Non-pigmented ciliary epithelial cell (primary cell): ENCODE measurements around the gene TBC1D1.

Source experiments
- DNase-seq: peaks from one replicate; pipeline ENCODE4 v3.0.0-alpha.2; 2010; ENCODE audit warnings: low read depth

TBC1D1 gene

GRCh38 chr4:38082424-38083385 lies 191.8 kb downstream of the TBC1D1 start:
- no peak for DNase-seq

- DNase-seq = no peak
Observed at GRCh38 chr4:38084877-38085711, 194.2 kb downstream of the TBC1D1 start.

- DNase-seq = no peak
Observed at GRCh38 chr4:38085751-38086150, 194.9 kb downstream of the TBC1D1 start.

DNA sequence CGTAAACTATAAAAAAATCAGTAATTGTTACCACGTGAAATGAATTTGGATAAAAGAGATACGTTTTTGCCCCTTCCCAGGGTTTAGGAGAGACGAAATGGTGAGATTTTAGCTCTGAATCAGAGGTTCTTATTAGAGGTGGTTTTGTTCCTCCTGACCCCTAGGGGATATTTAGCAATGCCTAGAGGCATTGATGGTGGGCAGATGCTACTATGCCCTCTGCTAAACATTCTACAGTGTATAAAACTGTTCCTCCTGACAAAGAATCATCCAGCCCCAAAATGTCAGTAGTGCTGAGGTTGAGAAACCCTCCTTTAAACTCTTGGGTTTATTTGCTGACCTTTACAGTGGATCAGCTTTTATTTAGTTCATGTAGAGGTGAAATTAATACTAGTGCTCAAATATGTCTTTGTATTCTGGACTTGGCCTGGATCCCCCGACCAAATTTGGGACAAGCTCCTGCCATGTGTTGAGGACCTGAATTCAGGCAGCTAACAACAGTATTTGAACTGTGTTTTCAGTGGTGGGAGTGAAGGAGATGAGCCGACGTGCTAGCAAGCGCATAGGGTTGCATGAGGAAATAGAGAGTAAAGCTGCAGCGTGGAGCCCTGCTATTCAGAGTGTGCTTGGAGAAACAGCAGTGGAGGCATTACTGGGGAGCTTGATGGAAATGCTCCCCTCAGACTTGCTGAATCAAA lies 195.4 kb downstream of the TBC1D1 start:
- no peak for DNase-seq

GRCh38 chr4:38086849-38087226 lies 196.0 kb downstream of the TBC1D1 start:
- no peak for DNase-seq

GRCh38 chr4:38088321-38088720 lies 197.4 kb downstream of the TBC1D1 start:
- DNase-seq = no peak

DNA sequence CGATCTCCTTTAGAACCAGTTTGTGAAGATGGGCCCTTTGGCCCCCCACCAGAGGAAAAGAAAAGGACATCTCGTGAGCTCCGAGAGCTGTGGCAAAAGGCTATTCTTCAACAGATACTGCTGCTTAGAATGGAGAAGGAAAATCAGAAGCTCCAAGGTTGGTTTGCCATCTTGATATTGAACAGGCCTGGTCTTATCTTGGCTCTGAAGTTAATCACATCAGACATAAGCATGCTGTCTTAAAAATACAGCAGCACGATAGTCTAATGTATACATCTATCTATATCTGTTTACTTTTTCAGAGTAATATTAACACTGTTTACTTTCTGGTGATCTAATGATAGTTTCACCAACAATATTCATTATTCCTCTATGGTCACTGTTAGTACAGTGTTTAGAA lies 199.1 kb downstream of the TBC1D1 start:
- DNase-seq = no peak

DNA sequence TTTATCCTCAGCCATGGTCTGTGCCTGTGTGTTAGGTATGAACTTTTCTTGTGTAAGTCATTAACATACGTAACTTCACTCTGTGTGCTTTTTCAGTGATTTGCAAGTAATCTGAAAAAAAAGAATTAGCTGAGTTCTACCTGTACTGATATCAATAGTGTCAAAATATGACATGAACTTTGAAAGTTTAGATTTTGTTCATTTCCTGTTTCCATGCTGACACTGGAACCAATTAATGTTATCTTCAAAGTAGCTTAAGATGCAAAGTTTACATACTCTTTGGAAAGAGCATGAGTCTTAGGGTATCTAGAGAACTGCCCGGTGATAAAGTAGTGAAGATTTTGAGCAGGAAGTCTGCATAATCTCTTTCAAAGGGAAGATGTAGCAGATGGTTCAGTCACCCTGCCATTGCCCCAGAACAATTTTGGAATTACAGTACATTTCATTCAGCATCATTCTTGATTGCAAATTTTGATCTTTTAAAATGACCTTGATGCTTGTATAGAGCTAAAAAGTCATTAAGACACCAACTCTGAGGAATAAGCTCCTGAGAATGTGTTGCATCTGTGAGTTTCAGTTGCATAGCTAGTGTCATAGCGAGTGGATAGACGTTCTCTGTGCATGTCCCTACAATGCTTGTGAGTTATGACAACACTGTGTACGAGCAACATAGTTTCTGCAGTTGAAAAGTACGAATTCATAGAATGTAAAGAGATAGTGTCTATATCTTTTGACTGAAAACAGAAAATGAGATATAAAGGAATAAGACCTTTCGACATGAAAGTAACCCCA lies 199.8 kb downstream of the TBC1D1 start:
- DNase-seq = no peak

DNA sequence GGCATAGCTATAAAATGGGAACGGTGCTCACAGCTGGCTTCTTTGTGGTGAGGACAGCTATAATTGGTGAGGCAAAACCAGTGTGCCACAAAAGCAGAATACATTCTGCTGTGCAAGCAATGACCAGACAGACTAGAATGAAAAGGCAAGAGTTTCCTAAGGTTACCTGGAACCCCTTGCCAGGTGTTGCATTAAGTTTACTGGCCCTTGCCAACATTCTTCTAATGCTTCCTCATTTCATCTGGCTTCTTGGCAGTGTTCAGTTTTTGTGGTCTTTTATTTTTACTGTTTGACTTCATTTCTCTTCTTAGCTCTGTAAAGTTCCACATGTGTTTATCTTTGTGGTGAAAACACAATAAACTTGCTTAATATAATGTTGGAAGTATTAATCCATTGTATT lies 200.8 kb downstream of the TBC1D1 start:
- no peak for DNase-seq

DNA sequence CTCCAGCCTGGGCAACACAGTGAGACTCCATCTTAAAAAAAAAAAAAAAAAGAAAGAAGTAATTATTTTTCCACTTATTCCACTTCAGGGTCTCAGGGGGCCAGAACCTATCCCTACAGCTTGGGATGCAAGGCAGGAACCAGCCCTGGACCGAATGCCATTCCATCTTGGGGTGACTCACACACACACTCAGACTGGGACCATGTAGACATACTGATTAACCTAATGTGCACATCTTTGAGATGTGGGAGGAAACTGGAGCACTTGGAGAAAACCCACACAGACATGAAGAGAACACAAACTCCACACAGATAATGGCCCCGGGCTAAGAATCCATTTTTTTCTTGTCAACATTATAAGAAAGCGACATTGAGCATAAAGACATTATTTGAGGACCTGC lies 201.8 kb downstream of the TBC1D1 start:
- DNase-seq = no peak

GRCh38 chr4:38094419-38094818 lies 203.5 kb downstream of the TBC1D1 start:
- no peak for DNase-seq

DNA sequence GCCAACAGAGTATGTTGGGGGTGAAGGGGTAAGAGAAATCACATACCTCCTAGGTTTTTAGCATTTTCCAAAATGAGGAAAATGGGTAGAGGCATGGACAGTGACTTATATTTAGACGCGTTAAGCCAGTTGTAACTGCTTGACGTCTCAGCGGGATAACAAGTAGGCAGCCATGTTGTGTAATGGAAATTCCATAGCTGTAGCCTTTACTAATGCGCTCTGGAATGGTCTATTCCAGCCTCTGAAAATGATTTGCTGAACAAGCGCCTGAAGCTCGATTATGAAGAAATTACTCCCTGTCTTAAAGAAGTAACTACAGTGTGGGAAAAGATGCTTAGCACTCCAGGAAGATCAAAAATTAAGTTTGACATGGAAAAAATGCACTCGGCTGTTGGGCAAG lies 204.8 kb downstream of the TBC1D1 start:
- no peak for DNase-seq

GRCh38 chr4:38097818-38098217 lies 206.9 kb downstream of the TBC1D1 start:
- DNase-seq = no peak

- no peak for DNase-seq
Observed at GRCh38 chr4:38099020-38099600, 208.2 kb downstream of the TBC1D1 start.

DNA sequence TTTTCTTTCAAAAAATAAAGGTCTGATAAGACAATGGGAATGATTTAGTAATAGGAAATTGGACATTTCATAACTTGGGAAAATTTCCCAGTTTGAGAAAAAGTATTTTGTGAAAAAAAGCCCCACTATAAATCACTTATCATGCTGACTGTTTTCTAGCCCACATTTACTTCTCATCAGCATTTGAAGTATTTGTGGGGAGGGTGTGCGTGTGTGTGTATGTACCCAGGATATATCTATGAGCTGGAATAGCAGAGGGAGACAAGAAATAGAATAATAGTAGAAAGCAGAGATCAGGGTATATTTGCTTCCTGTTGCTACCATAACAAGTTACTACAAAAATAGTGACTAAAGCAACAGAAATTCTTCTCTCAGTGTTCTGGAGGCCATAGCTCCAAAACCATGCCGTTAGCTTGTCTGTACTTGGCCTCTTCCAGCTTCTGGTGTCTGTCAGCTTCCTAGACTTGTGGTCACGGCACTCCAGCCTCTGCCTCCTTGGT lies 209.1 kb downstream of the TBC1D1 start:
- DNase-seq = no peak

GRCh38 chr4:38100474-38101255 lies 209.8 kb downstream of the TBC1D1 start:
- no peak for DNase-seq

GRCh38 chr4:38101563-38101962 lies 210.7 kb downstream of the TBC1D1 start:
- no peak for DNase-seq

DNA sequence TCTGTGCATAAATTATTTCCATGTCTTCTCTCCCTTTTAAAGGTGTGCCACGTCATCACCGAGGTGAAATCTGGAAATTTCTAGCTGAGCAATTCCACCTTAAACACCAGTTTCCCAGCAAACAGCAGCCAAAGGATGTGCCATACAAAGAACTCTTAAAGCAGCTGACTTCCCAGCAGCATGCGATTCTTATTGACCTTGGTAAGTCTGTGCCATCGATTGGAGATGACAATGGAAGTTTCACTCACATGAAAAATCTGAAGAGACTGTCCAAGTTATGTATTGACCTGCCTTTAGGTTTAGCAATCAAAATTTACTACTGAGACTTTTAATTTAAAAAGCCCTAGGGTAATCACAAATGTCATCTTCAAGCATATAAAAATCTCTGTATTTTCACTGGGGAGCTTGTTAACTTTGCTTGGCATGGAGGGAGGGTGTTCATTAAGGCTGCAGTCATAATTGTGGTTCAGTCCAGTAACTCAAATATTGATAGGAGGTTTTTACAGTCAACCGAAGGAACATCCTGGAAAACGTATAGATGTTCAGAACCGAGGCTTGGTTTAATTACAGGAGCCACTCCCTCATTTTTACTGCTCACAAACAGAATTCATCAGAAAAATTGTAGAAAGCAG lies 212.2 kb downstream of the TBC1D1 start:
- no peak for DNase-seq

GRCh38 chr4:38105475-38106220 lies 214.8 kb downstream of the TBC1D1 start:
- no peak for DNase-seq
